Neuronal stem cell (in vitro differentiated cells): ENCODE data around the gene FAF1.

ENCODE experiments used
- DNase-seq: peaks from one replicate; pipeline ENCODE4 v3.0.0-alpha.2; 2013; ENCODE audit warnings: low spot score
- H2AFZ ChIP-seq: one replicate; pipeline ENCODE4 v1.6.1; 2013; ENCODE audit warnings: mild to moderate bottlenecking, low read length, inconsistent platforms
- H2AK5ac ChIP-seq: 2 replicates; pipeline ENCODE4 v1.6.1; 2013; ENCODE audit warnings: low read depth, mild to moderate bottlenecking, inconsistent platforms, low read length, moderate library complexity, mixed read lengths
- H2BK120ac ChIP-seq: 2 replicates; pipeline ENCODE4 v1.6.1; 2013; ENCODE audit warnings: low read depth, mild to moderate bottlenecking, inconsistent platforms, low read length, moderate library complexity, mixed read lengths
- H2BK12ac ChIP-seq: one replicate; pipeline ENCODE4 v1.6.1; 2013; ENCODE audit warnings: low read length, inconsistent platforms
- H2BK15ac ChIP-seq: 2 replicates; pipeline ENCODE4 v1.6.1; 2013; ENCODE audit warnings: mild to moderate bottlenecking, low read length, inconsistent platforms, mixed read lengths
- H2BK5ac ChIP-seq: one replicate; pipeline ENCODE4 v1.6.1; 2013; ENCODE audit warnings: inconsistent platforms, mild to moderate bottlenecking, low read length, moderate library complexity
- H3K14ac ChIP-seq: one replicate; pipeline ENCODE4 v1.6.1; 2013; ENCODE audit warnings: low read length, inconsistent platforms
- H3K18ac ChIP-seq: 2 replicates; pipeline ENCODE4 v1.6.1; 2013; ENCODE audit warnings: low read length, inconsistent platforms
- H3K23ac ChIP-seq: 2 replicates; pipeline ENCODE4 v1.6.1; 2013; ENCODE audit warnings: low read depth, mild to moderate bottlenecking, mixed read lengths, low read length, inconsistent platforms; ENCODE audit not compliant: poor library complexity
- H3K27ac ChIP-seq: replicated peaks from 3 replicates; pipeline ENCODE4 v1.5.1; 2013; ENCODE audit warnings: low read length, inconsistent platforms
- H3K27me3 ChIP-seq, 3 experiments: 2 replicates each; pipeline ENCODE4 v1.6.1; 2013; ENCODE audit warnings: low read length in 3 of 3, mild to moderate bottlenecking in 2 of 3, inconsistent platforms in 1 of 3, low read depth in 1 of 3, mixed read lengths in 1 of 3, moderate library complexity in 1 of 3; ENCODE audit not compliant: control insufficient read depth in 3 of 3, insufficient read depth in 3 of 3
- H3K36me3 ChIP-seq, 2 donors: replicated peaks in 1 of 2; 2 replicates each; pipeline ENCODE4 v1.6.1; 2013; ENCODE audit warnings: low read length in 2 of 2; ENCODE audit not compliant: control insufficient read depth in 2 of 2, insufficient read depth in 2 of 2
- H3K4ac ChIP-seq: 2 replicates; pipeline ENCODE4 v1.6.1; 2013; ENCODE audit warnings: inconsistent platforms, mild to moderate bottlenecking, low read length, moderate library complexity
- H3K4me1 ChIP-seq, 2 donors: 1 replicate in 1 of 2; 2 replicates in 1 of 2; pipeline ENCODE4 v1.6.1; 2013; ENCODE audit warnings: low read length in 2 of 2, low read depth in 1 of 2; ENCODE audit not compliant: control insufficient read depth in 2 of 2, insufficient read depth in 1 of 2
- H3K4me2 ChIP-seq: one replicate; pipeline ENCODE4 v1.6.1; 2013; ENCODE audit warnings: mild to moderate bottlenecking, low read length, inconsistent platforms; ENCODE audit not compliant: insufficient read depth, poor library complexity, severe bottlenecking
- H3K4me3 ChIP-seq, 2 donors: 2 replicates each; pipeline ENCODE4 v1.5.1; 2013; ENCODE audit warnings: low read length in 2 of 2, mild to moderate bottlenecking in 2 of 2, inconsistent platforms in 1 of 2, moderate library complexity in 1 of 2
- H3K79me1 ChIP-seq: one replicate; pipeline ENCODE4 v1.6.1; 2013; ENCODE audit warnings: low read depth, mild to moderate bottlenecking, inconsistent platforms, low read length, moderate library complexity
- H3K9ac ChIP-seq: one replicate; pipeline ENCODE4 v1.6.1; 2013; ENCODE audit warnings: mild to moderate bottlenecking, low read depth, low read length, inconsistent platforms; ENCODE audit not compliant: poor library complexity
- H3K9me3 ChIP-seq, 2 donors: replicated peaks in 1 of 2; 2 replicates each; pipeline versions ENCODE3 to v1.6.1; 2013; ENCODE audit warnings: low read length in 2 of 2, mild to moderate bottlenecking in 2 of 2, inconsistent platforms in 1 of 2, low read depth in 1 of 2, mixed read lengths in 1 of 2, moderate library complexity in 1 of 2; ENCODE audit not compliant: control insufficient read depth in 2 of 2, insufficient read depth in 1 of 2
- H4K8ac ChIP-seq: one replicate; pipeline ENCODE4 v1.6.1; 2013; ENCODE audit warnings: low read depth, mild to moderate bottlenecking, inconsistent platforms, low read length, moderate library complexity
- H4K91ac ChIP-seq: one replicate; pipeline ENCODE4 v1.6.1; 2013; ENCODE audit warnings: low read length, low read depth, mild to moderate bottlenecking, inconsistent platforms; ENCODE audit not compliant: poor library complexity
- WGBS, 2 donors: extraction: QIAGEN DNeasy Blood & Tissue Kit; methylation state at CpG; one replicate each; pipeline ENCODE4 v1.1.7; 2013; ENCODE audit warnings: missing lambda C conversion rate in 2 of 2, mixed read lengths in 1 of 2; ENCODE audit not compliant: insufficient read length in 2 of 2, insufficient replicate concordance in 1 of 2; ENCODE audit errors: extremely low coverage in 2 of 2; 5-methylcytosine and 5-hydroxymethylcytosine counted together

Gene FAF1

GRCh38 chr1:50929376-50929958 lies 30.6 kb downstream of the FAF1 start:
- H2BK15ac ChIP-seq = no peak overlapping the region
- H3K14ac ChIP-seq = no peak overlapping the region
- no peaks in the 10 kb centered on the region for H3K4me1 ChIP-seq
- H3K4me3 ChIP-seq = no peak overlapping the region
- H4K91ac ChIP-seq = no peak overlapping the region
- H3K79me1 ChIP-seq = no peaks in the 10 kb centered on the region
- H2BK5ac ChIP-seq = no peak overlapping the region
- no peak overlapping the region for H3K4ac ChIP-seq
- H3K27ac ChIP-seq = no peak overlapping the region
- no peak for DNase-seq
- H3K18ac ChIP-seq = no peak overlapping the region
- no peak overlapping the region for H2BK120ac ChIP-seq
- no peaks in the 10 kb centered on the region for H3K27me3 ChIP-seq
- H4K8ac ChIP-seq = no peak overlapping the region
- no peaks in the 10 kb centered on the region for H3K36me3 ChIP-seq
- H2BK12ac ChIP-seq = no peak overlapping the region
- H3K9ac ChIP-seq = no peak overlapping the region
- H3K4me2 ChIP-seq = no peak overlapping the region
- WGBS, 2 donors = no CpG with 5 or more reads among the region's 2 CpGs
- H2AFZ ChIP-seq = no peak overlapping the region
- peaks cover 0 to 6% of the 10 kb centered on the region in 2 donors for H3K9me3 ChIP-seq
- no peak overlapping the region for H3K23ac ChIP-seq
- no peak overlapping the region for H2AK5ac ChIP-seq

GRCh38 chr1:50923564-50923963 lies 36.5 kb downstream of the FAF1 start:
- Histone ChIP-seq H3K4me2 (no peak overlapping the region), H3K9ac (no peak overlapping the region), H2BK15ac (no peak overlapping the region), H2BK120ac (no peak overlapping the region), H4K91ac (no peak overlapping the region), H2BK5ac (no peak overlapping the region), H3K36me3 (no peaks in the 10 kb centered on the region), H3K27ac (no peak overlapping the region), H2AK5ac (no peak overlapping the region), H3K23ac (no peak overlapping the region), H3K79me1 (peaks cover 5% of the 10 kb centered on the region), H3K9me3 (peaks cover 0 to 21% of the 10 kb centered on the region in 2 donors), H3K4me3 (no peak overlapping the region), H3K4ac (no peak overlapping the region), H3K27me3 (no peaks in the 10 kb centered on the region), H4K8ac (no peak overlapping the region), H3K14ac (no peak overlapping the region), H2BK12ac (no peak overlapping the region), H3K18ac (no peak overlapping the region), H3K4me1 (no peaks in the 10 kb centered on the region), H2AFZ (no peak overlapping the region)
- DNase-seq = no peak
- WGBS, 2 donors = no CpG with 5 or more reads among the region's 1 CpG

GRCh38 chr1:50921029-50921428 lies 39.0 kb downstream of the FAF1 start:
- H3K9me3 ChIP-seq = peaks cover 0 to 21% of the 10 kb centered on the region in 2 donors

GRCh38 chr1:50920409-50920808 lies 39.7 kb downstream of the FAF1 start:
- H3K9me3 ChIP-seq = peaks cover 0 to 21% of the 10 kb centered on the region in 2 donors
- no peak overlapping the region for H3K14ac ChIP-seq
- H3K4me3 ChIP-seq = no peak overlapping the region

More at GRCh38 chr1:50921029-50921428, 39.0 kb downstream of the FAF1 start:
- peaks cover 5% of the 10 kb centered on the region for H3K79me1 ChIP-seq
- H4K8ac ChIP-seq = no peak overlapping the region
- H3K27me3 ChIP-seq = no peaks in the 10 kb centered on the region
- DNase-seq = no peak
- no peak overlapping the region for H3K18ac ChIP-seq
- H2BK120ac ChIP-seq = no peak overlapping the region
- no peak overlapping the region for H2BK5ac ChIP-seq
- no peak overlapping the region for H3K23ac ChIP-seq
- H3K4me3 ChIP-seq = no peak overlapping the region
- H3K36me3 ChIP-seq = no peaks in the 10 kb centered on the region
- WGBS, 2 donors = no CpG with 5 or more reads among the region's 4 CpGs
- no peak overlapping the region for H2AK5ac ChIP-seq
- H2AFZ ChIP-seq = no peak overlapping the region
- H2BK12ac ChIP-seq = no peak overlapping the region
- no peak overlapping the region for H3K4me2 ChIP-seq
- no peak overlapping the region for H3K14ac ChIP-seq
- no peak overlapping the region for H4K91ac ChIP-seq
- no peak overlapping the region for H3K27ac ChIP-seq
- H2BK15ac ChIP-seq = no peak overlapping the region
- H3K4ac ChIP-seq = no peak overlapping the region
- H3K9ac ChIP-seq = no peak overlapping the region
- H3K4me1 ChIP-seq = no peaks in the 10 kb centered on the region

More at GRCh38 chr1:50920409-50920808, 39.7 kb downstream of the FAF1 start:
- H2BK15ac ChIP-seq = no peak overlapping the region
- H4K8ac ChIP-seq = no peak overlapping the region
- no peak overlapping the region for H3K27ac ChIP-seq
- H3K79me1 ChIP-seq = peaks cover 5% of the 10 kb centered on the region
- DNase-seq = no peak
- H3K4me1 ChIP-seq = no peaks in the 10 kb centered on the region
- H3K9ac ChIP-seq = no peak overlapping the region
- H4K91ac ChIP-seq = no peak overlapping the region
- no peak overlapping the region for H2BK120ac ChIP-seq
- no peak overlapping the region for H3K23ac ChIP-seq
- H3K36me3 ChIP-seq = no peaks in the 10 kb centered on the region
- H2BK12ac ChIP-seq = no peak overlapping the region
- WGBS, 2 donors = no CpG with 5 or more reads among the region's 1 CpG
- no peak overlapping the region for H2BK5ac ChIP-seq
- H3K4me2 ChIP-seq = no peak overlapping the region
- H2AK5ac ChIP-seq = no peak overlapping the region
- H3K18ac ChIP-seq = no peak overlapping the region
- H2AFZ ChIP-seq = no peak overlapping the region
- no peak overlapping the region for H3K4ac ChIP-seq
- H3K27me3 ChIP-seq = no peaks in the 10 kb centered on the region
